Ascending aorta (tissue), 2 donors: Measurements from ENCODE around the gene SDR42E1. TPM values are rescaled to one million over a fixed set of nuclear protein-coding genes. Genes with fewer than 3 reads are reported as not detected.

ENCODE experiments used
- DNase-seq, 2 donors: peaks; one replicate each; pipeline ENCODE4 v3.0.0-alpha.2; 2019; ENCODE audit warnings: low spot score in 2 of 2
- H3K27ac ChIP-seq, 2 donors: fragments of 200-600 bp; sonication (generic); one replicate each; pipeline ENCODE4 v1.5.1; 2016 to 2017; ENCODE audit warnings: mild to moderate bottlenecking in 1 of 2
- H3K27me3 ChIP-seq: fragments of 200-600 bp; sonication (generic); one replicate; pipeline ENCODE4 v1.5.1; 2017
- H3K36me3 ChIP-seq, 2 donors: fragments of 200-600 bp; sonication (generic); one replicate each; pipeline ENCODE4 v1.5.1; 2016
- H3K4me1 ChIP-seq, 2 donors: fragments of 200-600 bp; sonication (generic); one replicate each; pipeline ENCODE4 v1.5.1; 2016 to 2017; ENCODE audit warnings: mild to moderate bottlenecking in 1 of 2
- H3K4me3 ChIP-seq, 2 donors: fragments of 200-600 bp; sonication (generic); one replicate each; pipeline ENCODE4 v1.5.1; 2016 to 2017; ENCODE audit warnings: mild to moderate bottlenecking in 1 of 2
- H3K9me3 ChIP-seq, 2 donors: fragments of 200-600 bp; sonication (generic); one replicate each; pipeline ENCODE4 v1.5.1; 2016
- intact Hi-C: fragments of 100-400 bp; cut with DNase I; formaldehyde crosslinking; loops from one replicate; pipeline ENCODE4 v1.15.1; 2023
- total RNA-seq: library from RNA; depleted of rRNA; stranded (reverse); fragments of >200 nt; gene quantifications from one replicate; pipeline ENCODE4 v1.1.0, GENCODE V29; 2016
- TF ChIP-seq, protein P1 (sequence below), 3 experiments: fragments of 200-600 bp in 2 of 3; fragments of 450-650 bp in 1 of 3; sonication (generic) in 2 of 3; IDR thresholded peaks; one replicate each; pipeline ENCODE4 v1.5.1; 2016 to 2019; ENCODE audit warnings: antibody characterized with exemption in 3 of 3, mild to moderate bottlenecking in 1 of 3, moderate library complexity in 1 of 3

SDR42E1 gene
- total RNA-seq, 1 donor from 2014 or later = 0.11 TPM

DNA sequence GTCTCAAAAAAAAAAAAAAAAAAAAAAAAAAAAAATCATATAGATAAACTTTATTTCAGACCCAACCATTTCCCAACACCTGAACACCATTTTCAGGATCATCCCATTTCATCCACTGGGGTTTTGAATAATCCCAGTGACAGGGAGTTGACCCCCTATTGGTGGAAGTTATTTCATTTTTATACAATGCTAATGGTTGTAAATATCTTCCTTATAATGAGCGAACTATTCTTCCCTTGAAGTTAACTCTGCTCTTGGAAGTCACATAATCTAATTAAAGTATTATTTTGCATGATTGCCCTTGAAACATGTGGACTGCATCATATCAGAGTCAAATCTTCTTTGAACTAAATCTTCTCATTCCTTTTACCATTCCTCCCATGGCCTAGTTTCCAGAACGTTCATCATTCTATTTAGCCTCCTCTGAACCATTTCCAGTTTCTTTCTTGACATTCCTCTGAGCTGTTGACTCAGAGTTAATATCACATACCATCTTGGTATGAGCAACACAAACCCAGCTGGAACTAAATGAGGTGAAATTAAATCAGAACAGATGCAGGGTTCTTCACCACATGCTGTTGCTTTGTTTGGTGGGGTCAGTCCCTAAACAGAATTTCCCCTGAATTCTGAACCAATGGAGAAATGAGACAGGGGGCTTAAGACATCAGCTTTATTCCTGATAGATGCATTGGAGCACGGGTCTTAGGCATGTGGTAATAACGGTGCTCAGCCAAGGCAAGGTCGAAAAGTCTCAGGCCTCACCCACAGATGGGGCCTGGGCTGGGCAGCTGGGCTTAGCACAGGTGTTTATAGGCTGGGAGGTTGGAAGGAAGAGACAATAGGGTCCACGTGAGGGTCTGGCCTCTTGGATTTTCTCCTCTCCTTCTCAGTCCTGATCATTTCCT is 32.7 kb upstream of the SDR42E1 start:
- TF ChIP-seq, protein P1, sequence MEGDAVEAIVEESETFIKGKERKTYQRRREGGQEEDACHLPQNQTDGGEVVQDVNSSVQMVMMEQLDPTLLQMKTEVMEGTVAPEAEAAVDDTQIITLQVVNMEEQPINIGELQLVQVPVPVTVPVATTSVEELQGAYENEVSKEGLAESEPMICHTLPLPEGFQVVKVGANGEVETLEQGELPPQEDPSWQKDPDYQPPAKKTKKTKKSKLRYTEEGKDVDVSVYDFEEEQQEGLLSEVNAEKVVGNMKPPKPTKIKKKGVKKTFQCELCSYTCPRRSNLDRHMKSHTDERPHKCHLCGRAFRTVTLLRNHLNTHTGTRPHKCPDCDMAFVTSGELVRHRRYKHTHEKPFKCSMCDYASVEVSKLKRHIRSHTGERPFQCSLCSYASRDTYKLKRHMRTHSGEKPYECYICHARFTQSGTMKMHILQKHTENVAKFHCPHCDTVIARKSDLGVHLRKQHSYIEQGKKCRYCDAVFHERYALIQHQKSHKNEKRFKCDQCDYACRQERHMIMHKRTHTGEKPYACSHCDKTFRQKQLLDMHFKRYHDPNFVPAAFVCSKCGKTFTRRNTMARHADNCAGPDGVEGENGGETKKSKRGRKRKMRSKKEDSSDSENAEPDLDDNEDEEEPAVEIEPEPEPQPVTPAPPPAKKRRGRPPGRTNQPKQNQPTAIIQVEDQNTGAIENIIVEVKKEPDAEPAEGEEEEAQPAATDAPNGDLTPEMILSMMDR (IDR thresholded peaks at IDR 0.05) = no peak
- no peak for DNase-seq
- intact Hi-C loops = no loop called here
- Histone ChIP-seq H3K4me1 (no peaks in the 10 kb centered on the region), H3K27me3 (no peaks in the 10 kb centered on the region), H3K9me3 (no peaks in the 10 kb centered on the region), H3K27ac (no peak overlapping the region), H3K4me3 (no peak overlapping the region), H3K36me3 (no peaks in the 10 kb centered on the region)

DNA sequence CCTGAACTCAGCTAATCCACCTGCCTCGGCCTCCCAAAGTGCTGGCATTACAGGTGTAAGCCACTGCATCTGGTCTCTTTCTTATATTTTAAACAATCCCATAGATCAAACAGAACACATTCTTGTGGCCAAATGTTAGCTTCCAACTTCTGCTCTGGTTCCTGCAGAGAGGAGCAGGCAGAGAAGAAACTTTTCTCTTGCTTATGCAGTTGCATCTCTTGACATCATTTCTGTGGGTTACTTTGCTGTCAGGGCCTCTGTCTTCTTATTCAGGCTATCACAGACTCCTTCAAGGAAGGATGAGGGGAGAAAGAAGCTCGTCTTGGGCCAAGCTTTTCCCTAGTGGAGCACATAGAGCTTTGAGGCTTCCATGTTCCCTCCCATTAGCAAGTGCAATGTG is 31.6 kb upstream of the SDR42E1 start:
- TF ChIP-seq, protein P1 (IDR thresholded peaks at IDR 0.05) = no peak
- H3K9me3 ChIP-seq = no peaks in the 10 kb centered on the region
- no peaks in the 10 kb centered on the region for H3K4me1 ChIP-seq
- intact Hi-C loops = no loop called here
- no peak overlapping the region for H3K4me3 ChIP-seq
- DNase-seq = no peak
- H3K27me3 ChIP-seq = no peaks in the 10 kb centered on the region
- H3K36me3 ChIP-seq = no peaks in the 10 kb centered on the region
- H3K27ac ChIP-seq = no peak overlapping the region

DNA sequence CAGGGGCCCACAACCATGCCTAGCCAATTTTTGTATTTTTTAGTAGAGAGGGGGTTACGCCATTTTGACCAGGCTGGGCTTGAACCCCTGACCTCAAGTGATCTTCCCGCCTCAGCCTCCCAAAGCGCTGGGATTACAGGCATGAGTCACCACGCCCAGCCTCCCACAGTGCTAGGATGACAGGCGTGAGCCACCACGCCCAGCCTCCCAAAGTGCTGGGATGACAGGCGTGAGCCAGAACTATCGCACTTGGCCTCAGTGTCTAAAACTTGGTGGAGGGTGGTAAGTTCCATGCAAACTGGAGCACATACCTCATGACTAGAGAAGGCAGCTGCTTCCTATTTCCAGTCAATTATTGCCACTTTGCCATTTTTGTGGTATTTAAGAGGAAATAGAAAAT is 30.9 kb upstream of the SDR42E1 start:
- Histone ChIP-seq H3K27me3 (no peaks in the 10 kb centered on the region), H3K36me3 (no peaks in the 10 kb centered on the region), H3K9me3 (no peaks in the 10 kb centered on the region), H3K4me3 (no peak overlapping the region), H3K27ac (no peak overlapping the region), H3K4me1 (no peaks in the 10 kb centered on the region)
- intact Hi-C loops = no loop called here
- TF ChIP-seq, protein P1 (IDR thresholded peaks at IDR 0.05) = no peak
- DNase-seq = no peak

DNA sequence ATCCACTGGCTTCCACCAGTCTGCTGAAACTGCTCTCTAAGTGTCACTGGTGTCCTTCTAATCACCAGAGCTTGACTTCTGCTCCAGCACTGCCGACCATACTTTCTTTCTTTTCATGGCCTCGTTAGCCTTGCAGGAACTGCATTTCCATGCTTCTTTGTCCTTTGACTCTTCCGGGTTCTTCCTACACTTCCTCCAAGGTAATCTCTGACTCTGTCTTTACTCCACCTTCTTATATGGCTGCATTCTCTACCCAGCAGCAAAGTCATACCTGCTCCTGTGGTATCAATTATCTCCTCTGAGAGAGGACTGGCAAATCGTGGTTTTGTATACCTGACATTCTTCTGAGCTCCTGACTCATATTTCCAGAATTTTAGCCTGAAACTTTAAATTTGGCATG is 30.3 kb upstream of the SDR42E1 start:
- TF ChIP-seq, protein P1 (IDR thresholded peaks at IDR 0.05) = no peak
- H3K4me1 ChIP-seq = no peaks in the 10 kb centered on the region
- DNase-seq = no peak
- no peak overlapping the region for H3K4me3 ChIP-seq
- H3K27me3 ChIP-seq = no peaks in the 10 kb centered on the region
- no peaks in the 10 kb centered on the region for H3K36me3 ChIP-seq
- no peaks in the 10 kb centered on the region for H3K9me3 ChIP-seq
- intact Hi-C loops = no loop called here
- no peak overlapping the region for H3K27ac ChIP-seq

DNA sequence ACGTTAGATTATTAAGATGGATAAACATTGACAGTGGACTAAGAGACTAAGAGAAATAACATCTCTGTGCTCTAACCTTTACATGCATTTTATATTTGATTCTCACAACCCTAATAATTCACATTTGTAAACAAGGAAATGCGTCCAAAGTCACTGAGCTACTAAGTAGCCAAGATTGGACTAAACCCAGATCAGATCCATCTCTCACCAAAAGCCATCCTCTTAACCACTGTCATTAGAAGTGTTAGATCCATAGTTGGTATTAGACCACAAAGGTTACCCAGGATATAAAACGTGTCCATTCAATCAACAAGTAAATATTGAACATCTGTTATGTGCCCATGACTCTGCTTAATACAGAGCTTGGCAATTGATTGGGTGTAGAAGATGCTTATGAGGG is 29.0 kb upstream of the SDR42E1 start:
- no peaks in the 10 kb centered on the region for H3K27me3 ChIP-seq
- no peaks in the 10 kb centered on the region for H3K36me3 ChIP-seq
- intact Hi-C loops = no loop called here
- no peak overlapping the region for H3K4me3 ChIP-seq
- H3K27ac ChIP-seq = no peak overlapping the region
- TF ChIP-seq, protein P1 (IDR thresholded peaks at IDR 0.05) = no peak
- no peak for DNase-seq
- no peaks in the 10 kb centered on the region for H3K9me3 ChIP-seq
- no peaks in the 10 kb centered on the region for H3K4me1 ChIP-seq
